H1 (cell line): ENCODE data around the gene SMAGP. TPM values are rescaled to one million over a fixed set of nuclear protein-coding genes. Genes with fewer than 3 reads are reported as not detected.

Experiments used
- CBX5 ChIP-seq: fragments of 300-800, 300-1000 bp; sonication (generic); IDR thresholded peaks from 2 replicates; pipeline ENCODE4 v1.7.1; 2016; ENCODE audit warnings: antibody characterized with exemption, low read length, low read depth
- CTCF ChIP-seq, 3 experiments: IDR thresholded peaks; 1 replicate in 2 of 3; 2 replicates in 1 of 3; pipeline versions ENCODE4 v1.5.1 to v1.6.1; 2011; ENCODE audit warnings: low read length in 3 of 3, mild to moderate bottlenecking in 3 of 3, inconsistent platforms in 2 of 3, low read depth in 1 of 3, moderate library complexity in 1 of 3; ENCODE audit not compliant: insufficient read depth in 1 of 3; ENCODE audit errors: control extremely low read depth in 1 of 3
- HDAC2 ChIP-seq, 2 experiments: fragments of 300-600 bp in 1 of 2; sonication (generic) in 1 of 2; IDR thresholded peaks; 2 replicates each; pipeline ENCODE4 v1.6.1; 2011 to 2012; ENCODE audit warnings: low read depth in 2 of 2, low read length in 2 of 2, mild to moderate bottlenecking in 2 of 2, moderate library complexity in 2 of 2, borderline replicate concordance in 1 of 2, inconsistent platforms in 1 of 2
- NRF1 ChIP-seq: IDR thresholded peaks from 2 replicates; pipeline ENCODE4 v1.6.1; 2011; ENCODE audit warnings: mild to moderate bottlenecking, low read depth, low read length, improper control_type of control experiment
- SP4 ChIP-seq: IDR thresholded peaks from 2 replicates; pipeline ENCODE4 v1.6.1; 2012; ENCODE audit warnings: low read length, inconsistent platforms
- polyA plus RNA-seq, 7 experiments: library from polyadenylated mRNA; depleted of rRNA in 3 of 7; stranded (reverse) in 5 of 7; unstranded in 2 of 7; fragments of >200 nt in 5 of 7; fragments of 200-250 nt in 2 of 7; gene quantifications; 1 replicate in 5 of 7; 2 replicates in 1 of 7; 4 replicates in 1 of 7; pipeline versions ENCODE4 v1.2.1 to v1.2.3, GENCODE V29; 2011 to 2013; ENCODE audit warnings: missing spikeins in 2 of 7, mixed read lengths in 2 of 7
- total RNA-seq: library from RNA; stranded (reverse); fragmentation: NEBNext Ultra II Directional; extraction: Animal tissue kit (Norgen Biotek cat#: 25700); gene quantifications from 2 replicates; pipeline ENCODE4 v1.2.1, GENCODE V29; 2021

Gene SMAGP
- total and polyA plus RNA-seq, 2 of the 8 experiments (the other 6 are each of a cell fraction or from before 2014, with no cell fraction given), result 9.4 to 12.7 TPM

GRCh38 chr12:51219322-51219721, 50.9 kb downstream of the SMAGP start (continued):
- TF ChIP-seq HDAC2 (IDR thresholded peaks at IDR 0.05; ENCODE audit: borderline replicate concordance in 1 of 2, low read depth in 2 of 2, low read length in 2 of 2), result no peak
- TF ChIP-seq SP4, result no peak
- no peak for TF ChIP-seq NRF1
- TF ChIP-seq CBX5, result no peak
- no peak for TF ChIP-seq CTCF (IDR thresholded peaks at IDR 0.05; ENCODE audit: control extremely low read depth in 1 of 3, insufficient read depth in 1 of 3, low read depth in 1 of 3, low read length in 3 of 3)
